Measurements from ENCODE around the gene OBSCN. TPM values are rescaled to one million over a fixed set of nuclear protein-coding genes. Genes with fewer than 3 reads are reported as not detected.

The OBSCN gene
- total RNA-seq, 1 experiment from 2014 or later: 33.3 TPM

DNA sequence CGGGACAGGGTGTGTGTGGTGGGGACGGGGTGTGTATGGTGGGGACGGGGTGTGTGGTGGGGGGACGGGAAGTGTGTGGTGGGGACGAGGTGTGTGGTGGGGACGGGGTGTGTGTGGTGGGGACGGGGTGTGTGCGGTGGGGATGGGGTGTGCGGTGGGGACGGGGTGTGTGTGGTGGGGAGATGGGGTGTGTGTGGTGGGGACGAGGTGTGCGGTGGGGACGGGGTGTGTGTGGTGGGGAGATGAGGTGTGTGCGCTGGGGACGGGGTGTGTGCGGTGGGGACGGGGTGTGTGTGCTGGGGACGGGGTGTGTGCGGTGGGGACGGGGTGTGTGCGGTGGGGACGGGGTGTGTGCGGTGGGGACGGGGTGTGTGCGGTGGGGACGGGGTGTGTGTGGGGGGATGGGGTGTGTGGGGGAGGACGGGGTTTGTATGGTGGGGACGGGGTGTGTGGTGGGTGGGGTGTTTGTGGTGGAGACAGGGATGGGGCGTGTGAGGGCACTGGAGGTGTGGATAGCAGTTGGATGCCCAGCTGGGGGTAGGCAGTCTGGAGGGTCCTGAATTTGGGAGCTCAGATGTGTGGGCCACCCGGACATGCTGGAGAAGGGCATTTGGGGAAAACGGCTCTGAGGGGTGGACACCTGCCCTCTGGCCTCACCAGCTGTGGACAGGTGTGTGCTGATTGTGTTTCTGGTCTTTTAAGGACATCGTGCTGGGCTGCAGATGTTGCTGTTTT, 25.4 kb upstream of the OBSCN start:
- Histone ChIP-seq H3K27me3 (ENCODE audit: insufficient read depth, low read length) (no peaks in the 10 kb centered on the region), H3K4me1 (ENCODE audit: insufficient read depth, low read length) (no peaks in the 10 kb centered on the region), H3K79me1 (ENCODE audit: insufficient read depth, low read depth, low read length, poor library complexity, severe bottlenecking) (no peaks in the 10 kb centered on the region), H2BK12ac (ENCODE audit: insufficient read length, low read depth, low read length) (no peak overlapping the region), H4K5ac (ENCODE audit: insufficient read length, low read depth, low read length) (no peak overlapping the region), H2BK120ac (ENCODE audit: low read depth, low read length, poor library complexity, severe bottlenecking) (no peak overlapping the region), H3K18ac (ENCODE audit: insufficient read length, low read depth, low read length) (no peak overlapping the region), H2AFZ (ENCODE audit: low read length) (no peak overlapping the region), H4K20me1 (ENCODE audit: control insufficient read depth, insufficient read depth, insufficient read length) (no peaks in the 10 kb centered on the region), H3K9ac (ENCODE audit: extremely low read depth, insufficient read length, low read length) (no peak overlapping the region), H3K14ac (ENCODE audit: insufficient read depth, low read length) (no peak overlapping the region), H4K91ac (ENCODE audit: insufficient read length, low read depth, low read length) (no peak overlapping the region), H3K56ac (ENCODE audit: insufficient read length, low read depth, low read length) (no peak overlapping the region), H3K4me2 (ENCODE audit: insufficient read depth, insufficient read length, low read length) (no peak overlapping the region), H3K23me2 (ENCODE audit: insufficient read length, low read depth, low read length, poor library complexity, severe bottlenecking) (no peaks in the 10 kb centered on the region), H3K23ac (ENCODE audit: insufficient read length, low read depth, low read length) (no peak overlapping the region), H3K4ac (ENCODE audit: low read depth, low read length) (no peak overlapping the region), H4K8ac (replicated peaks; ENCODE audit: insufficient read length, low read depth, low read length) (no peak overlapping the region), H3T11ph (ENCODE audit: low read length) (no peak overlapping the region), H3K79me2 (ENCODE audit: insufficient read depth, low read length) (no peaks in the 10 kb centered on the region), H2AK5ac (ENCODE audit: insufficient read length, low read length) (no peak overlapping the region), H2BK15ac (ENCODE audit: low read depth, low read length) (no peak overlapping the region), H3K27ac (ENCODE audit: insufficient read length, low read depth, low read length) (no peak overlapping the region), H2BK5ac (ENCODE audit: insufficient read length, low read length) (no peak overlapping the region), H3K9me3 (ENCODE audit: control insufficient read depth, low read depth, low read length) (no peaks in the 10 kb centered on the region), H2BK20ac (ENCODE audit: low read depth, low read length, poor library complexity, severe bottlenecking) (no peak overlapping the region)
- Mint-ChIP-seq H3K27me3 (ENCODE audit: low read depth) (no peaks in the 10 kb centered on the region; the same call in 1 of the 2 replicates), H3K9me3 (no peaks in the 10 kb centered on the region), H3K27ac (no peak overlapping the region), H3K4me3 (no peak overlapping the region), H3K36me3 (ENCODE audit: insufficient read depth in 1 of 3, low read depth in 3 of 3) (no peaks in the 10 kb centered on the region; a peak in 1 of 7 replicates), H3K4me1 (no peaks in the 10 kb centered on the region)
- WGBS (ENCODE audit: extremely low coverage, insufficient read length, low lambda C conversion rate): 100% methylated on average over 2 of the region's 32 CpGs
- DNase-seq: no peak
- TF ChIP-seq, protein P1, sequence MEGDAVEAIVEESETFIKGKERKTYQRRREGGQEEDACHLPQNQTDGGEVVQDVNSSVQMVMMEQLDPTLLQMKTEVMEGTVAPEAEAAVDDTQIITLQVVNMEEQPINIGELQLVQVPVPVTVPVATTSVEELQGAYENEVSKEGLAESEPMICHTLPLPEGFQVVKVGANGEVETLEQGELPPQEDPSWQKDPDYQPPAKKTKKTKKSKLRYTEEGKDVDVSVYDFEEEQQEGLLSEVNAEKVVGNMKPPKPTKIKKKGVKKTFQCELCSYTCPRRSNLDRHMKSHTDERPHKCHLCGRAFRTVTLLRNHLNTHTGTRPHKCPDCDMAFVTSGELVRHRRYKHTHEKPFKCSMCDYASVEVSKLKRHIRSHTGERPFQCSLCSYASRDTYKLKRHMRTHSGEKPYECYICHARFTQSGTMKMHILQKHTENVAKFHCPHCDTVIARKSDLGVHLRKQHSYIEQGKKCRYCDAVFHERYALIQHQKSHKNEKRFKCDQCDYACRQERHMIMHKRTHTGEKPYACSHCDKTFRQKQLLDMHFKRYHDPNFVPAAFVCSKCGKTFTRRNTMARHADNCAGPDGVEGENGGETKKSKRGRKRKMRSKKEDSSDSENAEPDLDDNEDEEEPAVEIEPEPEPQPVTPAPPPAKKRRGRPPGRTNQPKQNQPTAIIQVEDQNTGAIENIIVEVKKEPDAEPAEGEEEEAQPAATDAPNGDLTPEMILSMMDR (conservative IDR thresholded peaks at IDR 0.05): no peak

All from H9 (cell line).